Stimulated activated CD4-positive, alpha-beta T cell treated with anti-CD3 and anti-CD28 coated beads, Interleukin-15, amount 100 ng/mL, for 1 hour (primary cell): ENCODE results near the gene HPD.
"Not testable (repeated sequence)": the region's sequence is repeated elsewhere in the genome, so short reads cannot be mapped to it uniquely, and the experiment has no call there.

Source experiments
- DNase-seq, 2 donors: peaks; one replicate each; pipeline ENCODE4 v3.0.0-alpha.2; 2020; ENCODE audit warnings: low read depth in 1 of 2, low spot score in 1 of 2

Gene HPD

DNA sequence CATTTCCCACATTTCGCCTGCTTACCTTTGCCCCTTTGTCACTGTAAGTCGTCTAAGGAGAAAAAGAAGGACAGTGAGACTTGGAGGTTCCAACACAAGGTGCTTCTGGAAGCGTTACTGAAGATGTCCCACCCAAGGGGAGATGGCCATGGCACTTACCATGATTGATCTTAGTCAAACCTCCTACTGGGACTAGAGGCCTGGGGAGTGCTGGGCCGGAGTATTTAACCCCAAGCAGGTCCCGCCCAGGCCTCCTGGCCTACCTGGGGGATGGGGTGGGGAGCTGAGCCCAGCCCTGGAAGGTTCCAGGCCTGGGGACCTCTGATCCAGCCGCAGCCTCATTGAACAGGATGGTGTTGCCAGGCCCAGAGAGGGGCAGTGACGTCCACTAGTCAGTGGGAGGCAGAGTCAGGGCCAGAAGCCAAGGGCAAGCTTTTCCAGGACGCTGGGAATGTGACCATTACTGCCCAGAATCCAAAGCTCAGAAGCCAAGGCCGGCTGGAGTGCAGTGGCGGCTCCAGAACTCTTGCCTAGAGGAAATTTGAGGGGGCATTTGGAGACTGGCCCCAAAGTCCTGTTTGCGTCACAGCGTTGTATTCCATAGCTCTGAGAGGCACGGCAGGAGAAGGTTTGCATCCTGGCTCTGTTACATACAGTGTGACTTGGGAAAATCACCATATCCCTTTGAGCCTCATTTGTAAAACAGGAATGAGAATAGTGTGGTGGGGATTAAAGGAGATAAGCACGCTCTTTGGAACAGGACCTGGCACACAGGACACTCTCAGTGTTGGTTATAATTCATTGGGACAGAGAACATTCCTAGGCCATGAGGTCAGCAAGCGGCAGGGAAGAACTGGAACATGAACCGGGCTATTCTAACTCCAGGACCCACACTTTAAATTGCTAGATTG, at the start of gene HPD:
HPD (minus strand) TSS at position 198 of the 911 bp plus-strand sequence; CDS start at position 162, 36 bp downstream.
- no peak for DNase-seq

DNA sequence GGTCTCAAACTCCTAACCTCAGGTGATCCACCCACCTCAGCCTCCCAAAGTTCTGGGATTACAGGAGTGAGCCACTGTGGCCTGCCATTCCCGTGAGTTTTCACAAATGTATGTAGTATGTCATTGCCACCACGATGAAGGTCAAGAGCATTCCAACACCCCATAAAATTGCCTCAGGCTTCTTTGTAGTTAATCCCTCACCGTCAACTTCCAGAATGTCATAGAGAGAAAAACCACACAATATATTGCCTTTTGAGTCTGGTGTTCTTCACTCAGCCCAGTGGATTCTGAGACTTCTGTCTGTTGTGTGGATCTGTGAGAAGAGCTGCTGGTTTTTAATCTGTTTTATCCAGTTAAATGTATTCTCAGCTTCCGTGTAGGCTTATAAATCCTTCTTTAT, 47.1 kb upstream of the HPD start:
- no peak for DNase-seq

- no peak for DNase-seq
Measured at GRCh38 chr12:121903202-121903601, 44.5 kb upstream of the HPD start.

DNA sequence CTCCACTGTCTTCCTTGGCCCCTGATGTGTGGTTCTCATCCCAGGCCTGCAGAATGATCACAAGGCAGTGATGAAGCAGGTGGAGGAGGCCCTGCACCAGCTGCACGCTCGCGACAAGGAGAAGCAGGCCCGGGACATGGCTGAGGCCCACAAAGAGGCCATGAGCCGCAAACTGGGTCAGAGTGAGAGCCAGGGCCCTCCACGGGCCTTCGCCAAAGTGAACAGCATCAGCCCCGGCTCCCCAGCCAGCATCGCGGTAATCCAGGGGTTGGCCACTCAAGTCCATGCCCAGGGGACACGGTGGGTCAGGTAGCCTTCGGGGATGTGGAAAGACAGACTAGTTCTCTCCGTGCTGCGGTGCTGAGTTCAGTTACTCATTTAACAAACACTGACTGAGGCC, 40.9 kb upstream of the HPD start:
- no peak for DNase-seq

DNA sequence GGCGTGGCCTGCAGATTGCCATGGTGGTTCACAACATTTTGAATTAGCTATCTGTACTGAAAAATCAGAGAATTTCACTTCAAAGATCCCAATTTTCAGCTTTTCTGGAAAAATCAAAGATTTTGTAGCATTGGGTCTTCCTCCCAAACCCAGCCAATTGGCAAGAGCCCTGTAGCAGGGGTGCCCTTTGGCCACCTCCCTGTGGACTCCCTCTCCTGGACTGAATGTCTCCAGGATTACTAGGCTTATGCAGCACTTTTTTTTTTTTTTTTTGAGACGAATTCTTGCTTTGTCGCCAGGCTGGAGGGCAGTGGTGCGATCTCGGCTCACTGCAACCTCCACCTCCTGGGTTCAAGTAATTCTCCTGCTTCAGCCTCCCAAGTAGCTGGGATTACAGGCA, 39.6 kb upstream of the HPD start:
- no peak for DNase-seq

DNA sequence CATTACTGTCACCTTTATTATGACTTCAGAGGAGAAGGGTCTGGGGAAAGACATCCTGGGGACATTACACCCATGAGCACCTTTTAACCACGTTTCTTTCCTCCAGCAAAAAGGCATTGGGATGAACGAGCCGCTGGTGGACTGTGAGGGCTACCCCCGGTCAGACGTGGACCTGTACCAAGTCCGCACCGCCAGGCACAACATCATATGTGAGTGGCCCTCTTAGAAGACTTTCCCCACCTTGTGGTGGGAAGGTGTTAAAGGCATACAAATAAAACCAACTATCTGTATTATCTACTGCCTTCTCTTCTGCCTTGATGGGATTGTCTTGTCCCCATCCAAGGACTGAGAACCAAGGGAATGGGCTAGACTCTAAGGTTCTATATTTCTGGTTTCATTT, 36.0 kb upstream of the HPD start:
- no peak for DNase-seq

GRCh38 chr12:121893961-121894460, 35.4 kb upstream of the HPD start:
- DNase-seq: no peak

DNA sequence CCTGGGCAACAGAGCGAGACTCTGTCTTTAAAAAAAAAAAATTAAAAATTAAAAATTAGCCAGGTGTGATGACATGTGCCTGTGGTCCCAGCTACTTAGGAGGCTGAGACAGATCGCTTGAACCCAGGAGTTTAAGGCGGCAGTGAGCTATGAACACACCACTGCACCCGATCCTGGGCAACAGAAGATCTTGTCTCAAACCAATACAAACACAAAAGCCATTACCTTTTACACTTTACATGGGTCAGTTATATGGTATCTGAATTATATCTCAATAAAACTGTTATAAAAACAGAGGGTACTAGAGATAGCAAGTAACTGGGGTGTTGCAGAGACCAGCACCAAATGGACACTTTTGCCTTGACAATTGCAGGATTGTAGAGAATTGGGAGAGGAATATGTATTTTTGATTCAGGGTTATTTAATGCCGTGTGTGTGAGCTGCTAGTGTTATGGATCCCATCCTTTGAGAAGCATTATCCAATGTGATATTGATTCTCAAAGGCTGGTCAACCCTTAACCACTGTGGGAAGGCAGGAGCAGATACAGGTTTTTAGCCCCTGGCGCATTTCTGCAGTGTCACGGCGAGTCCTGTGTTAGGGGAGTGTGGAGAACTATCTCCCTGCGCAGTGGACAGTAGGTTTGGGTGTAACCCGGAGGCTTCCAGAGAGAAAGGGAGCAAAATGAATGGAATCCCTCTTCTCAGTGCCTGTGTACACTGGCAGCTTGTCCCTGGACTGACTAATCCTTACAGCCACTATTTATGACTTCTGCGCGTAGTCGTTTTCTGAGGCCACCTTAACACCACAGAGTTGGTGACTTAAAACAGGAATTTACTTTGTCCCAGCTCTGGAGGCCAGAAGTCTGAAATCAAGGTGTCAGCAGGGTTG, 34.3 kb upstream of the HPD start:
- DNase-seq: no peak

- DNase-seq: not testable (repeated sequence)
Measured at GRCh38 chr12:121889661-121890060, 31.0 kb upstream of the HPD start.

- DNase-seq: no peak
Measured at GRCh38 chr12:121889274-121889624, 30.6 kb upstream of the HPD start.

GRCh38 chr12:121888478-121889273, 30.0 kb upstream of the HPD start, which contains the start of gene PSMD9:
Gene PSMD9, plus strand, starts transcription at chr12:121888790. Its CDS starts 67 bp downstream, at chr12:121888857.
- DNase-seq: peak; percentile 98

GRCh38 chr12:121888083-121888477, 29.4 kb upstream of the HPD start:
- no peak for DNase-seq

DNA sequence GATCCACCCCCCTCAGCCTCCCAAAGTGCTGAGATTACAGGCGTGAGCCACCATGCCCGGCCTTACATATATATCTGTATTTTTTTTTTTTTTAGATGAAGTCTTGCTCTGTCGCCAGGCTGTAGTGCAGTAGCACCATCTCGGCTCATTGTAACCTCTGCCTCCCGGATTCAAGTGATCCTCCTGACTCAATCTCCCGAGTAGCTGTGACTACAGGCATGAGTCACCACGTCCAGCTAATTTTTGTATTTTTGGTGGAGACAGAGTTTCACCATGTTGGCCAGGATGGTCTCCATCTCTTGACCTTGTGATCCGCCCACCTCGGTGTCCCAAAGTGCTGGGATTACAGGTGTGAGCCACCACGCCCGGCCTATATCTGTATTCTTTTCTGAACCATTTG, 26.5 kb upstream of the HPD start:
- DNase-seq: not testable (repeated sequence)

DNA sequence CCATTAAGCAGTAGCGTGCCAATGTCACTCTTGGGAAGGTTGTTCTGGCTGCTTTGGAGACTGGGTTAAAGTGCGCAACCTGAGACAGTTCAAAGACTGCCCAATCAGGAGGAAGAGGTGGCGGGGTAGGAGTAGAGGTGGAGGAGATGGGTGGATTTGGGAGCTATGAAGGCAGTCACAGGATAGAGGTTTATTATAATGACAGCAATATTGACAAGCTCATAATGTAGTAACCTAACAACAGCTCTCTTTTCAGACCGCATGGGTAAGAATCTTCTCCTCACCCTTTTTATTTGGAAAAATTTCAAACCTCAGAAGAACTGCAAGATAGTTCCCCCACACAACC, 24.6 kb upstream of the HPD start:
- DNase-seq: no peak

GRCh38 chr12:121876080-121876447, 17.4 kb upstream of the HPD start:
- not testable (repeated sequence) for DNase-seq

- no peak for DNase-seq
Measured at GRCh38 chr12:121875582-121875981, 16.9 kb upstream of the HPD start.

DNA sequence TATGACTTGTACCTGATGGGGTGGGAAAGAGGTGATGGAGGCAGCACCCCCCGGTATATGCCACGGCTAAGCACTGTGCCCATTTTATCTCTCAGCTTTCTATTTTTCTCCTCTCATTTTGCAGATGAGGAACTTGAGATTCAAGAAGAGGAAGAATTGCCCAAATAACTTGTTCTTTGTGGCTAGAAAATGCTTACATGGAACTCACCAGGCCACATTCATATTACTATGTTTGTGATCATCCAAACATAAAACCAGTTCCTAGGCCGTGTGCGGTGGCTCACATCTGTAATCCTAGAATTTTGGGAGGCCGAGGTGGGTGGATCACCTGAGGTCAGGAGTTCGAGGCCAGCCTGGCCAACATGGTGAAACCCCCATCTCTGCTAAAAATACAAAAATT, 15.4 kb upstream of the HPD start:
- no peak for DNase-seq

GRCh38 chr12:121873216-121873569, 14.5 kb upstream of the HPD start:
- DNase-seq: no peak

- no peak for DNase-seq
Measured at GRCh38 chr12:121872546-121873215, 14.0 kb upstream of the HPD start.

DNA sequence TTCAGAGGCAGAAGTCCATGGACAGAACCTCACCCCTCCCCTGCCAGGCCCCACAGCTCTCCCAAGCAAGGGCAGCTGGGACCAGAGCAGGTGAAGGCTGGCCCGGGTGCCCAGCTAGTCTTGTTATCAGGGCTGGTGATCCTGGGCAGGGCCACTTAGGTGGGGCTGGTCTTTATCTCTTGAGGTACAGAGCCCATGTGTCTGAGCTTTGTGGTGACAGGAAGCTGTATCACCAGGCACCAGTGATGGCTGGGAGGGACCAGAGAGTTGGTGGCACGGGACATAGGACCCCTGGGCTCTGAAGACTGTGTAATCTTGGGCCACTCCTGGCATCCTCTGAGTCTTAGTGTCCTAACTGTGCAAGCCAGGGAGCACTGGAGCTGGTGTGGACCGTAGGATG, 12.8 kb upstream of the HPD start:
- no peak for DNase-seq

DNA sequence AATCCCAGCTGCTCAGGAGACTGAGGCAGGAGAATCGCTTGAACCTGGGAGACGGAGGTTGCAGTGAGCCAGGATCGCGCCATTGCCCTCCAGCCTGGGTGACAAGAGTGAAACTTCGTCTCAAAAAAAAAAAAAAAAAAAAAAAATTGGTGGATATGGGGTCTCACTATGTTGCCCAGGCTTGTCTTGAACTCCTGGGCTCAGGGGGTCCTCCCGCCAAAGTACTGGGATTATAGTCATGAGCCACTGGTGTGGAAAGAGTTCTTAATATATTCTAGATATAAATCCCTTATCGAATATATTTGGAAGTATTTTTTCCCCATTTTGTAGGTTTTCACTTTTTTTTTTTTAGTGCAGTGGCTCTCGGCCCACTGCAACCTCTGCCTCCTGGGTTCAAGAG, 10.6 kb upstream of the HPD start:
- DNase-seq: not testable (repeated sequence)
